ENCODE measurements around the gene BMPER.

- TF ChIP-seq CTCF (IDR thresholded peaks at IDR 0.05) (no peak), POLR2A (IDR thresholded peaks at IDR 0.05) (no peak)
Measured at GRCh38 chr7:34096198-34096651, 190.9 kb downstream of the BMPER start.

Measured in testis (tissue), 2 donors.